ENCODE data around the gene PLEKHH1. TPM values are rescaled to one million over a fixed set of nuclear protein-coding genes. Genes with fewer than 3 reads are reported as not detected.
A peak's percentile ranks its signal among the peaks of the same experiment; 100 is the strongest.

Gene PLEKHH1
- total RNA-seq, 2 donors from 2014 or later, result 1.2 to 1.9 TPM

GRCh38 chr14:67630938-67631337 lies 97.8 kb downstream of the PLEKHH1 start:
- H3K27me3 Mint-ChIP-seq, result no peaks in the 10 kb centered on the region
- H3K36me3 Mint-ChIP-seq, result no peaks in the 10 kb centered on the region
- no peak overlapping the region for H3K4me3 Mint-ChIP-seq

GRCh38 chr14:67633451-67634147 lies 100.5 kb downstream of the PLEKHH1 start:
- ATAC-seq, result no peak
- Mint-ChIP-seq H3K36me3 (no peaks in the 10 kb centered on the region), H3K4me3 (no peak overlapping the region), H3K4me1 (ENCODE audit: low read depth in 2 of 2) (no peaks in the 10 kb centered on the region), H3K27ac (no peak overlapping the region), H3K9me3 (no peaks in the 10 kb centered on the region), H3K27me3 (no peaks in the 10 kb centered on the region)
- no peak for DNase-seq (ENCODE audit: low spot score)

More at GRCh38 chr14:67630938-67631337, 97.8 kb downstream of the PLEKHH1 start:
- DNase-seq (ENCODE audit: low spot score), result no peak
- ATAC-seq, result no peak
- no peaks in the 10 kb centered on the region for H3K9me3 Mint-ChIP-seq
- H3K27ac Mint-ChIP-seq, result no peak overlapping the region
- no peaks in the 10 kb centered on the region for H3K4me1 Mint-ChIP-seq (ENCODE audit: low read depth in 2 of 2)

- H3K27ac Mint-ChIP-seq, result no peak overlapping the region
- H3K4me3 Mint-ChIP-seq, result no peak overlapping the region
- H3K27me3 Mint-ChIP-seq, result no peaks in the 10 kb centered on the region
- no peak for DNase-seq (ENCODE audit: low spot score)
- no peaks in the 10 kb centered on the region for H3K9me3 Mint-ChIP-seq
- ATAC-seq, result peak in 1 of 2 donors; percentile 46
- H3K4me1 Mint-ChIP-seq (ENCODE audit: low read depth in 2 of 2), result no peaks in the 10 kb centered on the region
- no peaks in the 10 kb centered on the region for H3K36me3 Mint-ChIP-seq
These were observed 103.3 kb downstream of the PLEKHH1 start for GRCh38 chr14:67636361-67636919.

- DNase-seq (ENCODE audit: low spot score), result no peak
- no peaks in the 10 kb centered on the region for H3K36me3 Mint-ChIP-seq
- no peak overlapping the region for H3K27ac Mint-ChIP-seq
- peaks cover 3 to 7% of the 10 kb centered on the region in 2 donors for H3K4me1 Mint-ChIP-seq (ENCODE audit: low read depth in 2 of 2)
- no peak for ATAC-seq
- H3K4me3 Mint-ChIP-seq, result no peak overlapping the region
- no peaks in the 10 kb centered on the region for H3K9me3 Mint-ChIP-seq
- no peaks in the 10 kb centered on the region for H3K27me3 Mint-ChIP-seq
These were observed 105.6 kb downstream of the PLEKHH1 start for GRCh38 chr14:67638642-67639041.

Other genes with a start within 250 kb of the PLEKHH1 start
- gene ATP6V1D, start 173.5 kb upstream of the PLEKHH1 start, total RNA-seq, result 10 to 100 TPM; 36.5 to 40.6 TPM
- gene EIF2S1, start 173.0 kb upstream of the PLEKHH1 start, total RNA-seq, result 100 to 1,000 TPM; 138 to 167 TPM
- gene PLEK2, start 121.1 kb upstream of the PLEKHH1 start, total RNA-seq, result not detected
- gene TMEM229B, start 44.6 kb upstream of the PLEKHH1 start, total RNA-seq, result 10 to 100 TPM in 1 of 2 donors, 1 to 10 TPM in 1; 7.1 to 14.7 TPM
- 10 to 100 TPM; 30.1 to 37.4 TPM for gene PIGH, start 67.0 kb downstream of the PLEKHH1 start, total RNA-seq
- 1 to 10 TPM; 4.3 to 8.0 TPM for gene ARG2, start 86.6 kb downstream of the PLEKHH1 start, total RNA-seq
- gene VTI1B, start 141.3 kb downstream of the PLEKHH1 start, total RNA-seq, result 10 to 100 TPM; 73.5 to 76.6 TPM
- gene RDH11, start 162.5 kb downstream of the PLEKHH1 start, total RNA-seq, result 10 to 100 TPM; 47.0 to 57.3 TPM
- gene RDH12, start 168.6 kb downstream of the PLEKHH1 start, total RNA-seq, result not detected